Loucy (cell line): ENCODE measurements around the gene TGFB3.

ENCODE experiments used
- H2AFZ ChIP-seq: fragments of 200-600 bp; sonication (generic); 2 replicates; pipeline ENCODE4 v1.6.0; 2016; ENCODE audit warnings: antibody characterized with exemption, mild to moderate bottlenecking, low read length, moderate library complexity
- H3F3A ChIP-seq: fragments of 200-600 bp; 2 replicates; pipeline ENCODE4 v1.6.0; 2016; ENCODE audit warnings: antibody characterized with exemption, low read depth, mild to moderate bottlenecking
- H3K27me3 ChIP-seq: fragments of 200-600 bp; sonication (generic); 2 replicates; pipeline ENCODE4 v1.6.1; 2014; ENCODE audit warnings: low read length, mild to moderate bottlenecking; ENCODE audit not compliant: insufficient read depth, poor library complexity, severe bottlenecking
- H3K36me3 ChIP-seq: fragments of 200-600 bp; sonication (generic); 2 replicates; pipeline ENCODE4 v1.6.1; 2016; ENCODE audit warnings: low read length; ENCODE audit not compliant: insufficient read depth
- H3K4me1 ChIP-seq: fragments of 200-600 bp; sonication (generic); 2 replicates; pipeline ENCODE4 v1.5.1; 2014; ENCODE audit warnings: low read length, mild to moderate bottlenecking; ENCODE audit not compliant: insufficient read depth, poor library complexity, severe bottlenecking
- H3K4me2 ChIP-seq: fragments of 200-600 bp; sonication (generic); 2 replicates; pipeline ENCODE4 v1.6.0; 2014; ENCODE audit warnings: antibody characterized with exemption, low read length, low read depth, mild to moderate bottlenecking; ENCODE audit not compliant: poor library complexity, severe bottlenecking
- H3K4me3 ChIP-seq: fragments of 200-600 bp; sonication (generic); 2 replicates; pipeline ENCODE4 v1.5.1; 2014; ENCODE audit warnings: low read length, mild to moderate bottlenecking, mixed read lengths; ENCODE audit not compliant: poor library complexity, severe bottlenecking
- H3K79me2 ChIP-seq: fragments of 200-600 bp; sonication (generic); 2 replicates; pipeline ENCODE4 v1.6.1; 2014; ENCODE audit warnings: low read length; ENCODE audit not compliant: insufficient read depth
- H3K9ac ChIP-seq: fragments of 200-600 bp; sonication (generic); 2 replicates; pipeline ENCODE4 v1.6.0; 2014; ENCODE audit warnings: mild to moderate bottlenecking, low read depth, low read length, moderate library complexity; ENCODE audit not compliant: poor library complexity, severe bottlenecking
- H3K9me2 ChIP-seq: fragments of 200-600 bp; sonication (generic); replicated peaks from 2 replicates; pipeline ENCODE4 v1.6.1; 2016; ENCODE audit warnings: low read depth, low read length, mixed read lengths
- H3K9me3 ChIP-seq: fragments of 200-600 bp; sonication (generic); 2 replicates; pipeline ENCODE4 v1.6.1; 2014; ENCODE audit warnings: mild to moderate bottlenecking, antibody characterized with exemption, low read length, low read depth; ENCODE audit not compliant: insufficient read depth
- H4K20me1 ChIP-seq: fragments of 200-600 bp; sonication (generic); 2 replicates; pipeline ENCODE4 v1.6.0; 2014; ENCODE audit warnings: antibody characterized with exemption, low read length, mild to moderate bottlenecking; ENCODE audit not compliant: insufficient read depth, poor library complexity, severe bottlenecking
- CTCF ChIP-seq: fragments of 200-600 bp; sonication (generic); conservative IDR thresholded peaks from 2 replicates; pipeline ENCODE4 v1.5.1; 2014; ENCODE audit warnings: mild to moderate bottlenecking, antibody characterized with exemption, low read length
- EZH2phosphoT487 ChIP-seq: fragments of 200-600 bp; IDR thresholded peaks from 2 replicates; pipeline ENCODE4 v1.6.1; 2018; ENCODE audit warnings: antibody characterized with exemption, mild to moderate bottlenecking, moderate library complexity, borderline replicate concordance

Gene TGFB3

GRCh38 chr14:75917946-75918335 is 63.9 kb downstream of the TGFB3 start:
- Histone ChIP-seq H3K4me1 (no peaks in the 10 kb centered on the region), H4K20me1 (no peaks in the 10 kb centered on the region), H3K36me3 (no peaks in the 10 kb centered on the region), H3K4me3 (no peak overlapping the region), H3K9me2 (no peaks in the 10 kb centered on the region), H3K79me2 (no peaks in the 10 kb centered on the region), H3F3A (no peaks in the 10 kb centered on the region), H3K4me2 (no peak overlapping the region), H3K9me3 (no peaks in the 10 kb centered on the region), H3K27me3 (no peaks in the 10 kb centered on the region), H3K9ac (no peak overlapping the region), H2AFZ (no peak overlapping the region)
- TF ChIP-seq EZH2phosphoT487, result no peak
- no peak for TF ChIP-seq CTCF

DNA sequence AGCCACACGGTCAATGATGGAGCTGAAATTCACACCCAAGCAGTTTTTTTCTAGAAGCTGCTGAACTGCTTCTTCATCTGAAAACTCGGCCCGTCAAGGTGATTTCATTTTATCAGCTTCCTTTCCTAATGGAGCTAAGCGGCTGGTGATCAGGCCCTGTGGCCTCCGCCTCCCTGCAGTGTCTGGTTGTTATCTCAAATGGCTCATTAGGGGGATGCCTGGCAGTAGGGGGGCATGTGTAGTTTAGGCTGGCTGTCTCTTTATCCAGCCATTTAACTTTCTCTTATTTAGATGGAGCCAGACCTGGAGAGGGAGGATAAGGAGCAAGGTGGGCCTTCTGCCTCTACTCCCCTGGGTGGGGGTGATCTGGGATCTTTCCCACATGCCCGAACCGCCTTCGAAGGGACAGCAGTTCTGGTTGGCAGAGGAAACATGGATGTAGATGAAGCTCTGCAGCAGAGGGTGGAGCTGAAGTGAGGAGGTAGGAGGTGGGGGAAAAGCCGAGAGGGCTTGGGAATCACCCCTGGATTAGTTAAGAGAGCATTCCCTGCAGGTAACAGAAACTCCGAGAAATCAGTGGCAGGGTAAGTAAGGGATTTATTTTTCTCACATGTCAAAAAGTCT is 64.4 kb downstream of the TGFB3 start:
- Histone ChIP-seq H3K9me2 (no peaks in the 10 kb centered on the region), H3K9ac (no peak overlapping the region), H3K4me3 (no peak overlapping the region), H4K20me1 (no peaks in the 10 kb centered on the region), H3K27me3 (no peaks in the 10 kb centered on the region), H3K4me1 (no peaks in the 10 kb centered on the region), H3K79me2 (no peaks in the 10 kb centered on the region), H3K9me3 (no peaks in the 10 kb centered on the region), H3K4me2 (no peak overlapping the region), H2AFZ (no peak overlapping the region), H3F3A (no peaks in the 10 kb centered on the region), H3K36me3 (no peaks in the 10 kb centered on the region)
- TF ChIP-seq CTCF (no peak), EZH2phosphoT487 (no peak)

DNA sequence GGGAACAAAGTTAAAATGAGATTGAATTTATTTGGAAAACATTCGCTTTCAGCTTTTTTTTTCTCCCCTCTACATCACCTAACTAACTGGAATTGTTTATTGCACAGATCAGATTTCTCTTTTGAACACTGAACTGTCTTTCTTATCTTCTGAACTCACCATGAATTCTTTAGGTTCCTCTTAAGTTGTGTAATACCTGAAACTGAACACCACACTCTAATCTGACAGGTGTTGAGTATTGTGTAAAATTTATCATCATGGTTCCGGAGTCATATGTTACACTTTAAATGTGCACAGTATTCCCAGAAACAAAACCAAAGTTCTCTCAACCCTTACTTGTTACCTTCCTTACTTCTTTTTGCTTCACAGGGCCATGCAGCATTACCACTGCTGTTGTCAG is 66.8 kb downstream of the TGFB3 start:
- H4K20me1 ChIP-seq, result no peaks in the 10 kb centered on the region
- no peaks in the 10 kb centered on the region for H3K4me1 ChIP-seq
- no peaks in the 10 kb centered on the region for H3K36me3 ChIP-seq
- H2AFZ ChIP-seq, result no peak overlapping the region
- H3K4me2 ChIP-seq, result no peak overlapping the region
- no peak for TF ChIP-seq EZH2phosphoT487
- TF ChIP-seq CTCF, result no peak
- no peaks in the 10 kb centered on the region for H3K27me3 ChIP-seq
- no peaks in the 10 kb centered on the region for H3K79me2 ChIP-seq
- H3K9me3 ChIP-seq, result no peaks in the 10 kb centered on the region
- no peak overlapping the region for H3K9ac ChIP-seq
- no peaks in the 10 kb centered on the region for H3K9me2 ChIP-seq
- no peak overlapping the region for H3K4me3 ChIP-seq
- H3F3A ChIP-seq, result no peaks in the 10 kb centered on the region
